Measurements from ENCODE around the gene OSER1. TPM values are rescaled to one million over a fixed set of nuclear protein-coding genes. Genes with fewer than 3 reads are reported as not detected.

Gene OSER1
- total RNA-seq, 3 donors from 2014 or later (not counting 1 experiment from before 2014, with no cell fraction given): 72.3 to 93.9 (median 78.3) TPM

GRCh38 chr20:44160133-44160532, 50.4 kb downstream of the OSER1 start:
- no peaks in the 10 kb centered on the region for H3K4me1 Mint-ChIP-seq
- H3K9me3 Mint-ChIP-seq: no peaks in the 10 kb centered on the region
- ATAC-seq (no peak), DNase-seq (no peak)
- H3K4me3 ChIP-seq (ENCODE audit: low read length): no peak overlapping the region
- H3K9me3 ChIP-seq (ENCODE audit: control insufficient read depth, insufficient read depth, low read length): no peaks in the 10 kb centered on the region
- TF ChIP-seq CTCF (IDR thresholded peaks at IDR 0.05): no peak
- H3K4me3 Mint-ChIP-seq: no peak overlapping the region
- 53% methylated on average over 56 of the region's 56 CpGs for WGBS (ENCODE audit: insufficient coverage)
- H3K27ac Mint-ChIP-seq: no peak overlapping the region
- H3K36me3 ChIP-seq (ENCODE audit: control insufficient read depth, insufficient read depth, low read length): no peaks in the 10 kb centered on the region
- no peak overlapping the region for H3K27ac ChIP-seq (ENCODE audit: low read length)
- intact Hi-C loops (cut with micrococcal nuclease): no loop called here
- H3K36me3 Mint-ChIP-seq: no peaks in the 10 kb centered on the region
- H3K4me1 ChIP-seq (ENCODE audit: control insufficient read depth, insufficient read depth, low read length): no peaks in the 10 kb centered on the region
- peaks cover 39 to 42% of the 10 kb centered on the region in 2 donors for H3K27me3 Mint-ChIP-seq (ENCODE audit: low read depth in 2 of 2)
- H3K27me3 ChIP-seq (ENCODE audit: control insufficient read depth, insufficient read depth, low read length): peaks cover 3% of the 10 kb centered on the region

DNA sequence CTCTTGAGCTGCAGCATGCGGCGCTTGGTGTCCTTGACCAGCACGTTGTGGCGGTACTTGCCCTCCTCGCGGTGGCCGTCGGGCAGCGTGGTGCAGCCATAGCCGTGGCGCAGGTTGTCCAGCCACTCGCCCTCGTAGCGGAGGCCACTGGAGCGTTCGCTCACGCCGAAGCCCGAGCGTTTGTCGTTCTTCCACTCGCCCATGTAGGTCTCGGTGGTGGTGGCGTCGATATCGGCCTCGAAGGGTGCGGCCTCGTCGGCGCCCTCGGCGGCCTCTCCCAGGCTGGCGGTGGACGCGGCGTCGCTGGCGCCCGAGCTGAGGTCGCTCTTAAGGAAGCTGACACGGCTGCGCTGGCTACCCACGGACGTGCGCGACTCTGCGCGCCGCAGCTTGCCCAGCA, 50.9 kb downstream of the OSER1 start:
- no peak for ATAC-seq
- H3K27me3 Mint-ChIP-seq (ENCODE audit: low read depth in 2 of 2): peaks cover 39 to 42% of the 10 kb centered on the region in 2 donors

DNA sequence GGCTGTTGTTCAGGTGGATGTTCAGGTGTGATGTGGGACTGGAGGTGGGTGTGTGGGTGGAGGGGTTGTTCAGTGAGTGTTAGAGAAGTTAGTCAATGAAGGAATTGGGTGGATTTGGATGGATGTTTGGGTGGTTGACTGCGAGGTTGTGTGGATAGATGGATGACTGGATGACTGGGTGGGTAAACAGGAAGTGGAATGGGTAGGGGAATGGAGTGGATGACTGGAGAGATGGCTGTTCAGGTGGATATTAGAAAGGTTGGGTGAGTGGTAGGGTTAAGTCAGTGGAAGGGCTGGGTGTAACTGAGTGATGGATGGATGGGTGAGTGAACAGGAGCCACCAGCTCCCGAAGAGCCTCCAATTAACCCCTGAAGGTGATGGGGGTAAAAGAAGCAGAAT, 51.4 kb downstream of the OSER1 start:
- Mint-ChIP-seq H3K9me3 (no peaks in the 10 kb centered on the region), H3K27me3 (ENCODE audit: low read depth in 2 of 2) (peaks cover 36% of the 10 kb centered on the region in 2 donors), H3K4me1 (no peaks in the 10 kb centered on the region), H3K36me3 (no peaks in the 10 kb centered on the region), H3K27ac (no peak overlapping the region), H3K4me3 (no peak overlapping the region)
- no peak for ATAC-seq
- peaks cover 3% of the 10 kb centered on the region for H3K27me3 ChIP-seq (ENCODE audit: control insufficient read depth, insufficient read depth, low read length)
- no peak overlapping the region for H3K4me3 ChIP-seq (ENCODE audit: low read length)
- TF ChIP-seq CTCF (IDR thresholded peaks at IDR 0.05): no peak
- no peaks in the 10 kb centered on the region for H3K9me3 ChIP-seq (ENCODE audit: control insufficient read depth, insufficient read depth, low read length)
- no peak for DNase-seq
- 89% methylated on average over 2 of the region's 2 CpGs for WGBS (ENCODE audit: insufficient coverage)
- intact Hi-C loops (cut with micrococcal nuclease): no loop called here
- H3K36me3 ChIP-seq (ENCODE audit: control insufficient read depth, insufficient read depth, low read length): no peaks in the 10 kb centered on the region
- no peak overlapping the region for H3K27ac ChIP-seq (ENCODE audit: low read length)
- no peaks in the 10 kb centered on the region for H3K4me1 ChIP-seq (ENCODE audit: control insufficient read depth, insufficient read depth, low read length)

More for the DNA sequence above, 50.9 kb downstream of the OSER1 start:
- H3K4me1 ChIP-seq (ENCODE audit: control insufficient read depth, insufficient read depth, low read length): no peaks in the 10 kb centered on the region
- Mint-ChIP-seq H3K9me3 (no peaks in the 10 kb centered on the region), H3K36me3 (no peaks in the 10 kb centered on the region), H3K27ac (no peak overlapping the region), H3K4me3 (no peak overlapping the region), H3K4me1 (no peaks in the 10 kb centered on the region)
- intact Hi-C loops (cut with micrococcal nuclease): no loop called here
- H3K4me3 ChIP-seq (ENCODE audit: low read length): no peak overlapping the region
- WGBS (ENCODE audit: insufficient coverage): 72% methylated on average over 50 of the region's 50 CpGs
- DNase-seq: no peak
- no peak for TF ChIP-seq CTCF (IDR thresholded peaks at IDR 0.05)
- no peaks in the 10 kb centered on the region for H3K36me3 ChIP-seq (ENCODE audit: control insufficient read depth, insufficient read depth, low read length)
- no peaks in the 10 kb centered on the region for H3K9me3 ChIP-seq (ENCODE audit: control insufficient read depth, insufficient read depth, low read length)
- peaks cover 3% of the 10 kb centered on the region for H3K27me3 ChIP-seq (ENCODE audit: control insufficient read depth, insufficient read depth, low read length)
- no peak overlapping the region for H3K27ac ChIP-seq (ENCODE audit: low read length)

DNA sequence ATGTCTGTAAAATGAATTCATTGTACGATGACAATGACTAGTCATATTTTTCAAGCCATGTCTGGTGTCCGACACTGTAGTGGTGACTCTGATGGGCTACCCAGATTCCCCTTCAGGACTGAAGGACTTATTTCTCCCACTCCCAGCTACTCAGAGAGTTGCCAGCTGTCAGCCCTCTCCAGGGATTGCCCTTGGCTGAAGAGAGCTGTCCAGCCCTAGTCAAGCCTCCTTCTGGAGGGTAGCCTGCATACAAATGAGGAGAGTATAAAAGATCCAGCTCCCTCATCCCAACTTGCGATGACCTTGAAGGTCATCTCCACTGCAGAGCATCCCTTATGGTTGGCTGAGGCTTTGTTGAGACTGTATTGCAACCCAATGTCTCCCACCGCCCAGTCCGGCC, 53.5 kb downstream of the OSER1 start:
- WGBS (ENCODE audit: insufficient coverage): 97% methylated on average over 5 of the region's 5 CpGs
- Mint-ChIP-seq H3K36me3 (no peaks in the 10 kb centered on the region), H3K4me3 (no peak overlapping the region), H3K27me3 (ENCODE audit: low read depth in 2 of 2) (peaks cover 21% of the 10 kb centered on the region in 2 donors), H3K9me3 (no peaks in the 10 kb centered on the region), H3K4me1 (no peaks in the 10 kb centered on the region), H3K27ac (no peak overlapping the region)
- no peak overlapping the region for H3K4me3 ChIP-seq (ENCODE audit: low read length)
- no peaks in the 10 kb centered on the region for H3K9me3 ChIP-seq (ENCODE audit: control insufficient read depth, insufficient read depth, low read length)
- no peaks in the 10 kb centered on the region for H3K27me3 ChIP-seq (ENCODE audit: control insufficient read depth, insufficient read depth, low read length)
- DNase-seq (no peak), ATAC-seq (no peak)
- no peak for TF ChIP-seq CTCF (IDR thresholded peaks at IDR 0.05)
- H3K27ac ChIP-seq (ENCODE audit: low read length): no peak overlapping the region
- H3K36me3 ChIP-seq (ENCODE audit: control insufficient read depth, insufficient read depth, low read length): no peaks in the 10 kb centered on the region
- intact Hi-C loops (cut with micrococcal nuclease): no loop called here
- no peaks in the 10 kb centered on the region for H3K4me1 ChIP-seq (ENCODE audit: control insufficient read depth, insufficient read depth, low read length)
